SJSA1 (cell line): ENCODE data around the gene SYNJ2. TPM values are rescaled to one million over a fixed set of nuclear protein-coding genes. Genes with fewer than 3 reads are reported as not detected.

Source experiments
- DNase-seq, 2 experiments: peaks; one replicate each; pipeline ENCODE4 v3.0.0-alpha.2; 2015 to 2020; ENCODE audit warnings: low spot score in 2 of 2, low read depth in 1 of 2
- H3K27ac ChIP-seq: fragments of 250-450 bp; sonication (Bioruptor Pico); 2 replicates; pipeline ENCODE4 v1.5.1; 2020; ENCODE audit warnings: mild to moderate bottlenecking, moderate library complexity
- H3K27me3 ChIP-seq: fragments of 250-450 bp; sonication (Bioruptor Pico); replicated peaks from 2 replicates; pipeline ENCODE4 v1.5.1; 2020; ENCODE audit warnings: mild to moderate bottlenecking, moderate library complexity
- H3K36me3 ChIP-seq: fragments of 250-450 bp; sonication (Bioruptor Pico); 2 replicates; pipeline ENCODE4 v1.5.1; 2020; ENCODE audit warnings: mild to moderate bottlenecking
- H3K4me1 ChIP-seq: fragments of 250-450 bp; sonication (Bioruptor Pico); replicated peaks from 2 replicates; pipeline ENCODE4 v1.6.1; 2021; ENCODE audit warnings: mild to moderate bottlenecking
- H3K4me3 ChIP-seq: fragments of 250-450 bp; sonication (Bioruptor Pico); 2 replicates; pipeline ENCODE4 v1.5.1; 2020; ENCODE audit warnings: mild to moderate bottlenecking
- H3K9me3 ChIP-seq: fragments of 250-450 bp; sonication (Bioruptor Pico); replicated peaks from 2 replicates; pipeline ENCODE4 v1.5.1; 2020; ENCODE audit warnings: mild to moderate bottlenecking
- total RNA-seq: library from RNA; depleted of rRNA; stranded (reverse); fragments of >200 nt; shearing (Covaris generic); gene quantifications from 2 replicates; pipeline ENCODE4 v1.2.3, GENCODE V29; 2014

Gene SYNJ2
- total RNA-seq, 1 experiment from 2014 or later: 23.7 TPM

- H3K27me3 ChIP-seq: no peaks in the 10 kb centered on the region
- H3K36me3 ChIP-seq: peaks cover 7% of the 10 kb centered on the region
- H3K9me3 ChIP-seq: peaks cover 4% of the 10 kb centered on the region; the same call in 1 of the 2 replicates
- H3K4me3 ChIP-seq: peak overlapping the region; percentile 99
- peaks cover 46% of the 10 kb centered on the region for H3K4me1 ChIP-seq
- no peak for DNase-seq
- H3K27ac ChIP-seq: peak overlapping the region; percentile 52
These were observed 469 bp downstream of the SYNJ2 start for GRCh38 chr6:157982102-157982562.

- Histone ChIP-seq H3K4me1 (peaks cover 46% of the 10 kb centered on the region), H3K27me3 (no peaks in the 10 kb centered on the region), H3K4me3 (peak overlapping the region; percentile 99), H3K36me3 (peaks cover 8% of the 10 kb centered on the region), H3K27ac (no peak overlapping the region), H3K9me3 (peaks cover 4% of the 10 kb centered on the region; the same call in 1 of the 2 replicates)
- DNase-seq: peak in 1 of 2 experiments; percentile 23
These were observed 1.1 kb downstream of the SYNJ2 start for GRCh38 chr6:157982563-157983405.

GRCh38 chr6:157983406-157984119 lies 1.9 kb downstream of the SYNJ2 start:
- H3K27me3 ChIP-seq: no peaks in the 10 kb centered on the region
- H3K4me1 ChIP-seq: peaks cover 47% of the 10 kb centered on the region
- no peak overlapping the region for H3K4me3 ChIP-seq
- peaks cover 4% of the 10 kb centered on the region; the same call in 1 of the 2 replicates for H3K9me3 ChIP-seq
- H3K36me3 ChIP-seq: peaks cover 13% of the 10 kb centered on the region
- no peak overlapping the region for H3K27ac ChIP-seq
- DNase-seq: no peak

- Histone ChIP-seq H3K27ac (no peak overlapping the region), H3K27me3 (no peaks in the 10 kb centered on the region), H3K4me3 (no peak overlapping the region)
These were observed 2.5 kb downstream of the SYNJ2 start for GRCh38 chr6:157984128-157984527.

GRCh38 chr6:157984686-157985225 lies 3.1 kb downstream of the SYNJ2 start:
- Histone ChIP-seq H3K36me3 (peaks cover 15% of the 10 kb centered on the region), H3K27me3 (no peaks in the 10 kb centered on the region), H3K27ac (no peak overlapping the region; the same call in 1 of the 2 replicates), H3K4me1 (peaks cover 57% of the 10 kb centered on the region), H3K4me3 (no peak overlapping the region), H3K9me3 (peaks cover 4% of the 10 kb centered on the region; the same call in 1 of the 2 replicates)
- no peak for DNase-seq

More at GRCh38 chr6:157984128-157984527, 2.5 kb downstream of the SYNJ2 start:
- Histone ChIP-seq H3K9me3 (peaks cover 4% of the 10 kb centered on the region; the same call in 1 of the 2 replicates), H3K4me1 (peaks cover 52% of the 10 kb centered on the region), H3K36me3 (peaks cover 15% of the 10 kb centered on the region)
- no peak for DNase-seq

GRCh38 chr6:157985378-157986155 lies 3.9 kb downstream of the SYNJ2 start:
- Histone ChIP-seq H3K4me3 (peak overlapping the region; percentile 16; the same call in 1 of the 2 replicates), H3K36me3 (peaks cover 15% of the 10 kb centered on the region), H3K27ac (peak overlapping the region; percentile 52), H3K9me3 (peaks cover 4% of the 10 kb centered on the region; the same call in 1 of the 2 replicates), H3K27me3 (no peaks in the 10 kb centered on the region), H3K4me1 (peaks cover 65% of the 10 kb centered on the region)
- DNase-seq: peak in 1 of 2 experiments; percentile 79

- no peaks in the 10 kb centered on the region for H3K9me3 ChIP-seq
- H3K4me1 ChIP-seq: peaks cover 45% of the 10 kb centered on the region
- DNase-seq: no peak
- H3K36me3 ChIP-seq: 0 out of 2 replicates have a peak, but pooled peaks cover 9% of the 10 kb centered on the region
- H3K27ac ChIP-seq: no peak overlapping the region
- H3K27me3 ChIP-seq: no peaks in the 10 kb centered on the region
- H3K4me3 ChIP-seq: no peak overlapping the region
These were observed 6.4 kb downstream of the SYNJ2 start for GRCh38 chr6:157987788-157988699.

- Histone ChIP-seq H3K27ac (no peak overlapping the region), H3K4me1 (peaks cover 43% of the 10 kb centered on the region), H3K36me3 (0 out of 2 replicates have a peak, but pooled peaks cover 9% of the 10 kb centered on the region), H3K4me3 (no peak overlapping the region), H3K27me3 (no peaks in the 10 kb centered on the region), H3K9me3 (no peaks in the 10 kb centered on the region)
- no peak for DNase-seq
These were observed 7.0 kb downstream of the SYNJ2 start for GRCh38 chr6:157988700-157989063.

GRCh38 chr6:157989541-157990289 lies 8.1 kb downstream of the SYNJ2 start:
- Histone ChIP-seq H3K4me1 (peaks cover 49% of the 10 kb centered on the region), H3K4me3 (no peak overlapping the region), H3K27me3 (no peaks in the 10 kb centered on the region), H3K9me3 (no peaks in the 10 kb centered on the region), H3K27ac (no peak overlapping the region), H3K36me3 (peaks cover 9% of the 10 kb centered on the region; the same call in 1 of the 2 replicates)
- DNase-seq: no peak

GRCh38 chr6:157990321-157991066 lies 8.8 kb downstream of the SYNJ2 start:
- H3K4me3 ChIP-seq: no peak overlapping the region
- H3K36me3 ChIP-seq: peaks cover 9% of the 10 kb centered on the region; the same call in 1 of the 2 replicates
- no peak overlapping the region for H3K27ac ChIP-seq
- H3K27me3 ChIP-seq: no peaks in the 10 kb centered on the region
- no peaks in the 10 kb centered on the region for H3K9me3 ChIP-seq
- H3K4me1 ChIP-seq: peaks cover 43% of the 10 kb centered on the region
- no peak for DNase-seq

- Histone ChIP-seq H3K27me3 (no peaks in the 10 kb centered on the region), H3K4me1 (peaks cover 37% of the 10 kb centered on the region), H3K36me3 (peaks cover 9% of the 10 kb centered on the region; the same call in 1 of the 2 replicates), H3K27ac (no peak overlapping the region), H3K4me3 (no peak overlapping the region), H3K9me3 (no peaks in the 10 kb centered on the region)
- DNase-seq: no peak
These were observed 9.4 kb downstream of the SYNJ2 start for GRCh38 chr6:157991067-157991432.
